GM18861 (cell line): ENCODE results near the gene MBD3L5.
"Not testable (repeated sequence)": the region's sequence is repeated elsewhere in the genome, so short reads cannot be mapped to it uniquely, and the experiment has no call there.

ENCODE experiments used
- ATAC-seq: cut with Tn5 transposase; IDR thresholded peaks from one replicate; pipeline ENCODE4 v1.9.1; 2021; ENCODE audit not compliant: unreplicated experiment

Gene MBD3L5

GRCh38 chr19:7051421-7051820, 21.0 kb downstream of the MBD3L5 start:
- not testable (repeated sequence) for ATAC-seq

GRCh38 chr19:7052896-7053295, 22.5 kb downstream of the MBD3L5 start:
- ATAC-seq, result not testable (repeated sequence)

DNA sequence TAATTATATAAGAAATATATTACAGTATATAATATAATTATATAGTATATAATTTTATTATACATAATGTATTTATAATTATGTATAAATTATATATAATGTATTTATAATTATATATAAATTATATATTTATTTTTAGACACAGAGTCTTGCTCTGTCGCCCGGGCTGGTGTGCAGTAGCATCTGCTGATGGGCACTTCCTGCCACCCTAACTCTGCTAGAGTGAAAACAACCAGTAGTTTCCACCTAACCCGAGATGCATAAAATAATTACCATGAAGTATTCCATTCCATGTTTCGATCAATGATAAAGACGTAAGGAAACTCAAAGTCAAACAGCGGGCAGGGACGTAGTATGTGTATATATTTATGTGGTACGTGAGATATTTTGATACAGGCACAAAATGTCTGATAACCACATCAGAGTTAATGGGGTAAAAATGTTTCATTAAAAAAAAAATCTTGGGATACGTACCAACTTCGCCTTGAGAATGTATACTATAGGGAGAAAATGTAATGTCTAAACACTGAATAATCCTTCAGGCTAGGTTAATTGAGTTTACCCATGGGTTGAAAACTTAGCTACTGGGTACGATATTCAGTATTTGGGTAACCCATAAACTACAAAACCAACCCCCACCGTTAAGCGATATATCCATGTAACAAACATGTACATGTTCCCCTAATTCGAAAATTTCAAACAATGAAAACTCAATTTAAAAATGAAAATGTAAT, 24.4 kb downstream of the MBD3L5 start:
- not testable (repeated sequence) for ATAC-seq

- not testable (repeated sequence) for ATAC-seq
Measured at GRCh38 chr19:7055679-7056078, 25.3 kb downstream of the MBD3L5 start.

DNA sequence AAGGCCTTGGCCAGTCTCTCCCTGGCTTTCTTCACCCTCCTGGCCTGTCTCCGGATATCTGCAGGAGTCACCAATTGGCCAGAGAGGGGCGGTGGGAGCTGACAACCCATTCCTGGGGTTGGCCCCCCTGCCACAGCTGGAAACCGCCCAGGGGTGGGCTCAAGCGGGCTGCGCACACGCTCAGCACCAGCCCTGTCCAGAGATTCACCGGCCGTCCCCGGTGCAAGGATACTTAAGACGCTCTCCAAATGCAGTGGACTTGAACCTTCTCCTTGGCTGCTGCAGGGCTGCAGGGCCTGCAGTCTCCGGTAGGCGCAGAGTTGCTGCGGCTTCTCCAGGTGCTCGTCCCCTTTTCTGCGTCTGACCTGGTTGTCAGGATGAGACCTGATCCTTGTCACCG, 26.0 kb downstream of the MBD3L5 start:
- not testable (repeated sequence) for ATAC-seq

DNA sequence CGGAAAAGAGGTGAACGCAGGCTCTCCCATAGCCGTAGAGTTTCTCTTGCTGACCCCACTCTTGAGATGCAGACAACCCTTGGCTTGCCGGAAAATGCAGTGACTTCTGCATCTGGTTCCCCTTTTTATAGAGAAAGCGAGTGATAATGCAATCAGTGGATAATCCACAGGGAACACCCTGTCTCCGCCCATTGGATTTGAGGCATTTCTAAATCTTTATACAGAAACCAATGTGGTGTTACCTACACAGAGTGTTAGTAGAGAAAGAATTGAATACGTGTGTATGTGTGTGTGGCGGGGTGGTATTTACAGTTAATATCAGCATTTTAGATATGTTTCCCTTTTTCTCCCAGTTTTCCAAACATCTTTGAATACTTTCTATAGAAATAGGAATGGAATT, 28.2 kb downstream of the MBD3L5 start, which contains the start of gene MBD3L3:
Gene MBD3L3 (minus strand): TSS at position 101 of the 400 bp plus-strand sequence. CDS start 71 bp downstream, at position 30.
- not testable (repeated sequence) for ATAC-seq

- ATAC-seq, result not testable (repeated sequence)
Measured at GRCh38 chr19:7059977-7060376, 29.6 kb downstream of the MBD3L5 start.

DNA sequence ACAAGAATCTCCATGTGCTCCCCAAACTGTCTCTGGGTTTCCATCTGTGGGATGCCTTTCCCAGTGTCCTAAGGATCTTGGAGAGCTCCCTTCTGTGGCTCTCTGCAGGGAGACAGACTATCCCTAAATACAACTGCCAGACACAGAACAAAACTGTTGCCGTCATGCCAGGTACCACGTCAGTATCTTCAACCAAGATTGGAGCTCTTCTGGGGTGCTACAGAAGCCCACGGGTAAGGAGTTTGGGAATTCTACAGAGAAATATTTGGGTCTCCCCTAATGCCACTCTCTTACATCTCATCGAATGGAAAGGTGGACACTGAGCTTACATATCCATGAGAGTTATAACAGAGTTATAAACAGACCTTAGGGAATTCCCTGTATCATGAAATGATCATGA, 33.0 kb downstream of the MBD3L5 start:
- no peak for ATAC-seq

DNA sequence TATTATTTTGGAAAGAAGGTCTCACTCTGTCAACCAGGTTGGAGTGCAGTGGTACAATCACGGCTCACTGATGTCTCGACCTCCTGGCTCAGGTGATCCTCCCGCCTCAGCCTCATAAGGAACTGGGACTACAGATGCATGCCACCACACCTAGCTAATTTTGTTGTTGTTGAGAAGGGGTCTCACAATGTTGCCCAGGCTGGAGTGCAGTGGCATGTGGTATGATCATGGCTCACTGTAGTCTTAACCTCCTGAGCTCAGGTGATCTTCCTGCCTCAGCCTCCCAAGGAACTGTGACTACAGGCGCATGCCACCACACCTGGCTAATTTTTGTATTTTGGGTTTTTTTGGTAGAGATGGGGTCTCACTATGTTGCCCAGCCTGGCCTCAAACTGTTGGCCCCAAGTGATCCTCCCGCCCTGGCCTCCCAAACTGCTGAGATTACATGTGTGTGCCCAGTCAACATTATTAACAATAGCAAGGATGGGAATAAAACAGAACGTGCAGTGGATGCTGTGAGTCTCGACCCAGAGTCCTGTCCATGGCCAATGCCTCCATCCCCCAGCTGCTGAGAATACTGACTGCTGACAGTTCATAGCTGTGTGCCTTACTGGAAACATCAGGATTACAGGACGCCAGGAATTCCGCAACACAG, 33.5 kb downstream of the MBD3L5 start:
- no peak for ATAC-seq

GRCh38 chr19:7067122-7067521, 36.7 kb downstream of the MBD3L5 start:
- ATAC-seq, result not testable (repeated sequence)

GRCh38 chr19:7067716-7068115, 37.3 kb downstream of the MBD3L5 start:
- ATAC-seq, result no peak

DNA sequence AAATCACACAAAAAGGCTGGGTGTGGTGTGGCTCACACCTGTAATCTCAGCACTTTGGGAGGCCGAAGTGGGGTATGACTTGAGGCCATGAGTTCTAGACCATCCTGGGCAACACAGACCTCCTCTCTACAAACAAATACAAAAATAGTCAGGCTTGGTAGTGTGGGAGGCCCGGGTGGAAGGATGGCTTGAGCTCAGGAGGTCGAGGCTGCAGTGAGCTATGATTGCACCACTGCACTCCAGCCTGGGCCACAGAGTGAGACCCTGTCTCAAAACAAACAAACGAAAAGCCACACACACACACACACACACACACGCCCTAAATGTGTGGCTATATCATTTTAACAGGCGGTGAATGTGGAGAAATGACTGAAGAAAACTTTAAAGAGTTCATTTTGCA, 38.2 kb downstream of the MBD3L5 start:
- no peak for ATAC-seq

DNA sequence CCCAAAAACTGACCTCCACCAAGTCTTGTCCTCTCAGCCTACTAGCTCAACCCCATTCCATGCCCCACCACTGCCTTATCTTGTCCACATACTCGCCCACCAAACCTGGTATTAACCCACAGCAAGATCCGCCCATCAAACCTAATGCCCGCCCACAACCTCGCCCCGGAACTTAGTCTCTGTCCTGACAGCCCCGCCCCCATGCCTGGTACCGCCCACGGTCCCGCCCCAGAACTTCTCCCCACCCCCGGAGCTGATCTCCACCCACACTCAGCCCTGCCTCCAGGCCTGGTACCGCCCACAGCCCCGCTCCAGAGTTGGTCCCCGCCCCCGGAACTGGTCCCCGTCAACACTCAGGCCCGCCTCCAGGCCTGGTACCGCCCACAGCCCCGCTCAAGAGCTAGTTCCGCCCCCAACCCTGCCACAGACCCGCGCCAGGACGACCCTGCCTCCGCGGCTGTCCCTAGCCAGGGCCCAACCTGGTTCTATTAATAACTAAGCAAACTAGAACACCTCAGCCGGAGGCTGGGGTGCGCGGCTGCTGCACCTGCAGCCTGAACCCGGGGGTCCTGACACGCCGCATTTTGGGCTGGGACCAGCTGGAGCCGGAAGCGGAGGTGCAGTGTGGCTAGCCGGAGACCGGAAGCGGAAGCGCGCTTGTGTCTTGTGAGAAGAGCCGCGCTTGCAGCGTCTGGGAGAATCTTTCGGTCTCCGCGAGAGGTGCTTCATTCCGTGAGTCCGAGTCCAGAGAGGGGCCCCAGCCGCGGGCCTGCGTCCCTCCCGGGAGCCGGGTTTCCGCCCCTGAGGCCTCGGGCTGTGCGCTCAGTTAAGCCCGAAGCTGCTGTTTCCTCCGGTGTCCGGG, 38.9 kb downstream of the MBD3L5 start, which contains the start of gene ZNF557:
Gene ZNF557 (plus strand): TSS at position 662 of the 862 bp plus-strand sequence. CDS start 5,372 bp downstream, outside the sequence.
- ATAC-seq, result peak; percentile 74

DNA sequence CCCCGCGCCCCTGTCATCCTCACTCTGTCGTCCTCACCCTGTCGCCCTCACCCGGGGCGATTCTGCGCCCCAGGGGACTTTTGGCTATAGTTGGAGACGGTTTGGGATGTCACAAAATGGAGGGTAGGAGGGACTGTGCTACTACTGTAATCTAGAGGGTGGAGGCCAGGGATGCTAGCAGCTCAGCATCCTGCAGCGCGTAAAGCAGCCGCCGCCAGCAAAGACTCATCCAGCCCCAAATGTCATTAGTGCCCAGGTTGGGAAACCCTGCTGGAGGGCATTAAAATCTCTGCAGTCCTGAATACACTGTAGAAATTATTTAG, 39.5 kb downstream of the MBD3L5 start:
- ATAC-seq, result no peak

- ATAC-seq, result no peak
Measured at GRCh38 chr19:7072541-7072940, 42.2 kb downstream of the MBD3L5 start.

GRCh38 chr19:7074705-7075282, 44.4 kb downstream of the MBD3L5 start:
- no peak for ATAC-seq

DNA sequence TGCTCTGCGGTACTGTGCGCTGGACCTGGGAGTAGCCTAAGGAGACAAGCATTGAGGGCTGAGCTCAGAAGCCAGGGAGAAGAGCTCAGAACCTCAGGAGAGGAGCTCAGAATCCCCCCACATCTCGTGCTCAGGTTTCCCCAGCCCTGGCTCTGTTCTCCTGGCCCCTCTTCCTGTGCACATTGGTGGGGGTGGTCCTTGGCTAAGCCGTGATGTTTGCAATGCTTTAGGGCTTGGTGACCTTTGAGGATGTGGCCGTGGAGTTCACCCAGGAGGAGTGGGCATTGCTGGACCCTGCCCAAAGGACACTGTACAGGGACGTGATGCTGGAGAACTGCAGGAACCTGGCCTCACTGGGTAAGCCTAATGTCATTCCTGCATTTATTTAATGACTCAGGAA, 45.8 kb downstream of the MBD3L5 start:
- no peak for ATAC-seq

DNA sequence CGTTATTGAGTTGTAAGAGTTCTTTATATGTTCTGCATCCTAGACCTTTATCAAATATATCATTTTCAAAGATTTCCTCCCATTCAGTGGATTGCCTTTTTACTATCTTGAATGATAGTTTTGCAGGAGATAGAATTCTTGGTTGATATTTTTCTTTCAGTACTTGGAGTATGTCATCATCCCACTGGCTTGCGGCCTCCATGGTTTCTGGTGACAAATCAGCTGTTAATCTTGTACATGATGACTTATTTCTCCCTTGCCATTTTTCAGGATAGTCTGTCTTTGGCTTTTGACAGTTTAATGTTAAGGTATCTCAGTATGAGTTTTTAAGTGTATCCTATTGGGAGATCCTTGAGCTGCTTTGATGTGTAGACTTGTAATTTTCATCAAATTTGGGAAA, 47.6 kb downstream of the MBD3L5 start:
- ATAC-seq, result no peak
